HCT116 (cell line): ENCODE measurements around the gene SLC25A28.

Experiments used
- ATF3 ChIP-seq: IDR thresholded peaks from 2 replicates; pipeline ENCODE4 v1.6.1; 2012
- FOSL1 ChIP-seq: IDR thresholded peaks from 2 replicates; pipeline ENCODE4 v1.6.1; 2012; ENCODE audit warnings: low read depth
- POLR2A ChIP-seq: IDR thresholded peaks from 2 replicates; pipeline ENCODE4 v1.7.0; 2011; ENCODE audit warnings: borderline replicate concordance; ENCODE audit not compliant: insufficient read depth, insufficient read length; ENCODE audit errors: extremely low read depth
- RAD21 ChIP-seq: IDR thresholded peaks from 2 replicates; pipeline ENCODE4 v1.6.1; 2012; ENCODE audit warnings: low read depth, mild to moderate bottlenecking
- SP1 ChIP-seq: IDR thresholded peaks from 2 replicates; pipeline ENCODE4 v1.6.1; 2012; ENCODE audit warnings: low read depth
- TF ChIP-seq, protein P1 (sequence below), 3 experiments: fragments of 200-600 bp in 1 of 3; sonication (generic) in 1 of 3; IDR thresholded peaks in 2 of 3; conservative IDR thresholded peaks in 1 of 3; 2 replicates each; pipeline ENCODE4 v1.5.1; 2012 to 2017; ENCODE audit warnings: low read depth in 2 of 3, low read length in 2 of 3, antibody characterized with exemption in 1 of 3, borderline replicate concordance in 1 of 3, control low read depth in 1 of 3, mild to moderate bottlenecking in 1 of 3, mixed read lengths in 1 of 3, mixed run types in 1 of 3, moderate library complexity in 1 of 3; ENCODE audit not compliant: insufficient read depth in 1 of 3
- TF ChIP-seq, protein P2 (sequence below): IDR thresholded peaks from 2 replicates; pipeline ENCODE4 v1.6.1; 2011; ENCODE audit warnings: mild to moderate bottlenecking, low read length, moderate library complexity; ENCODE audit not compliant: insufficient replicate concordance; ENCODE audit errors: extremely low read depth

DNA sequence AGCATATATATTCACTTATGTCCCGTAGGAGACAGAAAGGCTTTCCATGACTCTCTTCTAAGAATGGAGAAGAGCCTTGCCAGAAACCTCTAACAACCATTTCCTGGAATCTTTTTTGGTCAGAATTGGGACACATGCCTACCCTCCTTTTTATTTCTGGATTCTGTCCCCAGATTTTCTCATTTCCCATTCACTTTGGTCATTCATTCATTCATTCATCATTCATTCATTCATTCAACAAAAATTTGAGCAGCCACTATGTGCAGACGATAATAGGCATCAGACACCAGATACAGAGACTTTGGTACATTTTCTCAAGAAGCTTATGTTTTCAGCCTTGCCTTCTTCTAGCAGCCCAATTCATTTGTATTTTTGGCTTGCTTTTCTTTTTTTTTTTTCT is 45.1 kb upstream of the SLC25A28 start:
- TF ChIP-seq FOSL1 (no peak), SP1 (no peak), RAD21 (no peak), POLR2A (no peak), ATF3 (no peak)
- TF ChIP-seq, protein P1, sequence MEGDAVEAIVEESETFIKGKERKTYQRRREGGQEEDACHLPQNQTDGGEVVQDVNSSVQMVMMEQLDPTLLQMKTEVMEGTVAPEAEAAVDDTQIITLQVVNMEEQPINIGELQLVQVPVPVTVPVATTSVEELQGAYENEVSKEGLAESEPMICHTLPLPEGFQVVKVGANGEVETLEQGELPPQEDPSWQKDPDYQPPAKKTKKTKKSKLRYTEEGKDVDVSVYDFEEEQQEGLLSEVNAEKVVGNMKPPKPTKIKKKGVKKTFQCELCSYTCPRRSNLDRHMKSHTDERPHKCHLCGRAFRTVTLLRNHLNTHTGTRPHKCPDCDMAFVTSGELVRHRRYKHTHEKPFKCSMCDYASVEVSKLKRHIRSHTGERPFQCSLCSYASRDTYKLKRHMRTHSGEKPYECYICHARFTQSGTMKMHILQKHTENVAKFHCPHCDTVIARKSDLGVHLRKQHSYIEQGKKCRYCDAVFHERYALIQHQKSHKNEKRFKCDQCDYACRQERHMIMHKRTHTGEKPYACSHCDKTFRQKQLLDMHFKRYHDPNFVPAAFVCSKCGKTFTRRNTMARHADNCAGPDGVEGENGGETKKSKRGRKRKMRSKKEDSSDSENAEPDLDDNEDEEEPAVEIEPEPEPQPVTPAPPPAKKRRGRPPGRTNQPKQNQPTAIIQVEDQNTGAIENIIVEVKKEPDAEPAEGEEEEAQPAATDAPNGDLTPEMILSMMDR (IDR thresholded peaks at IDR 0.05 in 2 of 3, conservative IDR thresholded peaks at IDR 0.05 in 1 of 3; ENCODE audit: borderline replicate concordance in 1 of 3, insufficient read depth in 1 of 3, low read depth in 2 of 3, low read length in 2 of 3): no peak
- TF ChIP-seq, protein P2, sequence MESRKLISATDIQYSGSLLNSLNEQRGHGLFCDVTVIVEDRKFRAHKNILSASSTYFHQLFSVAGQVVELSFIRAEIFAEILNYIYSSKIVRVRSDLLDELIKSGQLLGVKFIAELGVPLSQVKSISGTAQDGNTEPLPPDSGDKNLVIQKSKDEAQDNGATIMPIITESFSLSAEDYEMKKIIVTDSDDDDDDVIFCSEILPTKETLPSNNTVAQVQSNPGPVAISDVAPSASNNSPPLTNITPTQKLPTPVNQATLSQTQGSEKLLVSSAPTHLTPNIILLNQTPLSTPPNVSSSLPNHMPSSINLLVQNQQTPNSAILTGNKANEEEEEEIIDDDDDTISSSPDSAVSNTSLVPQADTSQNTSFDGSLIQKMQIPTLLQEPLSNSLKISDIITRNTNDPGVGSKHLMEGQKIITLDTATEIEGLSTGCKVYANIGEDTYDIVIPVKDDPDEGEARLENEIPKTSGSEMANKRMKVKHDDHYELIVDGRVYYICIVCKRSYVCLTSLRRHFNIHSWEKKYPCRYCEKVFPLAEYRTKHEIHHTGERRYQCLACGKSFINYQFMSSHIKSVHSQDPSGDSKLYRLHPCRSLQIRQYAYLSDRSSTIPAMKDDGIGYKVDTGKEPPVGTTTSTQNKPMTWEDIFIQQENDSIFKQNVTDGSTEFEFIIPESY: no peak
